Activated CD4-positive, alpha-beta T cell treated with anti-CD3 and anti-CD28 coated beads for 24 hours (primary cell): ENCODE results near the gene ITGB1.
"Not testable (repeated sequence)": the region's sequence is repeated elsewhere in the genome, so short reads cannot be mapped to it uniquely, and the experiment has no call there.

Experiments
- DNase-seq, 2 donors: peaks; one replicate each; pipeline ENCODE4 v3.0.0-alpha.2; 2020; ENCODE audit warnings: low read depth in 2 of 2

ITGB1 gene

GRCh38 chr10:32958085-32959005 is at the start of gene ITGB1:
Gene ITGB1 (minus strand): TSS chr10:32958230. CDS start chr10:32935558, 22,672 bp downstream.
- DNase-seq = peak; percentile 72 to 75

- DNase-seq = no peak
Measured at GRCh38 chr10:33006342-33006887, 48.4 kb upstream of the ITGB1 start.

- peak in 1 of 2 donors; percentile 27 for DNase-seq
Measured at GRCh38 chr10:33005322-33006301, 47.6 kb upstream of the ITGB1 start.

GRCh38 chr10:33001908-33002492 is 44.0 kb upstream of the ITGB1 start:
- no peak for DNase-seq

- DNase-seq = not testable (repeated sequence)
Measured at GRCh38 chr10:32998060-32998581, 40.1 kb upstream of the ITGB1 start.

- DNase-seq = no peak
Measured at GRCh38 chr10:32995751-32996150, 37.7 kb upstream of the ITGB1 start.

- DNase-seq = no peak
Measured at GRCh38 chr10:32995066-32995622, 37.1 kb upstream of the ITGB1 start.

- not testable (repeated sequence) for DNase-seq
Measured at GRCh38 chr10:32994632-32995031, 36.6 kb upstream of the ITGB1 start.

- DNase-seq = not testable (repeated sequence)
Measured at GRCh38 chr10:32992310-32992709, 34.3 kb upstream of the ITGB1 start.

- DNase-seq = no peak
Measured at GRCh38 chr10:32990811-32991210, 32.8 kb upstream of the ITGB1 start.

- DNase-seq = no peak
Measured at GRCh38 chr10:32988604-32989003, 30.6 kb upstream of the ITGB1 start.

- no peak for DNase-seq
Measured at GRCh38 chr10:32987172-32987571, 29.1 kb upstream of the ITGB1 start.

- DNase-seq = no peak
Measured at GRCh38 chr10:32985775-32986350, 27.8 kb upstream of the ITGB1 start.

- DNase-seq = no peak
Measured at GRCh38 chr10:32985341-32985764, 27.3 kb upstream of the ITGB1 start.

GRCh38 chr10:32984003-32984600 is 26.1 kb upstream of the ITGB1 start:
- DNase-seq = no peak

- DNase-seq = no peak
Measured at GRCh38 chr10:32982911-32983909, 25.2 kb upstream of the ITGB1 start.

- no peak for DNase-seq
Measured at GRCh38 chr10:32982293-32982709, 24.3 kb upstream of the ITGB1 start.

GRCh38 chr10:32981760-32982159 is 23.7 kb upstream of the ITGB1 start:
- no peak for DNase-seq
